G401.6 (cell line): Measurements from ENCODE around the gene PPP1CA.

ENCODE experiments used
- FAIRE-seq: peaks from 2 replicates; lab custom pipeline; 2012; peaks lifted over from hg19 to GRCh38; lab: Jason Lieb, UNC

PPP1CA gene

DNA sequence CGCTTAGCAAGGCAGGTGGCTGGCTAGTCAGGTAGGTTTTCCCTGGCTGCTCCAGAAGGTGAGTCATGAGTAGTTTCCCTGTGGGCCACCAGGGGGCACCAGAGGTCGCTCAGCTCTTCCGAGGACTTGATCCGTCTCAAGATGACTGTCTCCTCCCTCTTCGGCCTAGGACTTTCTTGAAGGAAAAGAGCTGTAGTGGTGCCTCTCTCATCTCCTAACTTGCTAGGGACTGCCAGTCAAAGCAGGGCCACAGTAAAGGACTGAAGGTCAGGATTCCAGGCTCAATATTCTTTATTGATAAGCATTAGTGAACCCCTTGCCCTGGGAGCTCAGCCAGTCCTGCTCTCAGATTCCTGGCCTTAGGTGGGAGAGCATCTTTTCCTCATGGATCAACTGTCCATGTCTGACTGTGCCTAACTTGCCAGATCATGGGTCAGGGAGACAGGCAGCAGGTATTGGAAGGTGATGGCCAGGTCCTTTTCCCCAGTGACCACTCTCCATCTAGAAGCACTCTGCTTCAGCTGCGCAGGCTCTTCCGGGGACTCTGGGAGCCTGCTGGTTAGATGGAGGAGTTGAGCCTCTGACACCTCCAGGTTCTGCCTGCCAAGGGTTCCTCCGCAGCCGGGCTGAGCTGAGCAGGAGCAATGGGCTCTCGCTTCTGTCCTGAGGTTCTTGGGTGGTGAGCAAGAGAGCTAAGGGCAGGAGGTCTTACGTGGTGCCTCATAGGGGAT, 50.2 kb downstream of the PPP1CA start:
- no peak for FAIRE-seq

- no peak for FAIRE-seq
Observed at GRCh38 chr11:67349928-67350465, 51.7 kb downstream of the PPP1CA start.

DNA sequence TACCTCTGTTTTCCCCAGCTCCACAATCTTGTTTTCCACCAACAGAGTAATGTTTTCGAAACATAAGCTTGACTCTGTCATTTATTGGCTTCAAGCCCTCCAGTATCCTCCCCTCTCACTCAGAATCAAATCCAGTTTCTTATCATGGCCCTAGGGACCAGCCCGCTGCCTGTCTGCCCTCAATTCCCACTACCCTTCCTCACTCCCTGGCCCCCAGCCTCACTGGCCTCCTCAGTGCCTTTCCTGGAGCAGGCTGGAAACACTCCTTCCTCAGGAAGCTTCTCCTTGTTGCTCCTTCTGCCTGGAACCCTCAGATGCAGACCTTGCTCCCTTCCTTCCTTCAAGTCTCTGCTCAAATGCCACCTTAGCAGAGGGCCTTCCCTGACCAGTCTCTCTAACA, 52.2 kb downstream of the PPP1CA start:
- FAIRE-seq, result no peak

GRCh38 chr11:67349036-67349435, 52.6 kb downstream of the PPP1CA start:
- no peak for FAIRE-seq
